ENCODE measurements around the gene FBXL7. TPM values are rescaled to one million over a fixed set of nuclear protein-coding genes. Genes with fewer than 3 reads are reported as not detected.
A peak's percentile ranks its signal among the peaks of the same experiment; 100 is the strongest.

Gene FBXL7
- total and polyA plus RNA-seq, 2 donors: 15.3 to 30.3 TPM

DNA sequence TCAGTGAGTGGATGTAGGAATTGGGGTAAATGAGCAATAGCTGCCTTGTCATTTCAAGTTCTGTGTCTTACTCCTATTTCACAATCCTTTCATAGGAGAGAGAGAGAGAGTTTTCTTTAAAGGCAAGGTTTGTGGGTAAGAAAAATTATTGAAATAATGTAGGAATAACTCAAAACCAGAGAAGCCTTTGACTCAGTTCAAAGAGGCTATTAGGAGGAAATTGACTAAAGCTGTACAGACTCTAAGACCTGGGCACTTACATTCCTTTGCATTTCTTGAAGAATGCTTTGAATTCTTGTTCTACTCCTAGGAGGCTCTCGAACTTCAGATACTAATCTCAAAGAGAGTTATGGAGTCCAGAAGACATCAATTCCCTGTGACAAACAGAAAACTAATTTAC lies 257.1 kb downstream of the FBXL7 start:
- 78% methylated on average over 1 of the region's 1 CpG for WGBS
- H3K4me3 ChIP-seq (ENCODE audit: low read depth, low read length): no peak overlapping the region
- H3K4me1 ChIP-seq (ENCODE audit: insufficient read depth): no peaks in the 10 kb centered on the region
- no peak for DNase-seq (ENCODE audit: extremely low spot score)
- no peak overlapping the region for H3K27ac ChIP-seq (ENCODE audit: low read depth)
- H3K36me3 ChIP-seq (ENCODE audit: insufficient read depth): no peaks in the 10 kb centered on the region

DNA sequence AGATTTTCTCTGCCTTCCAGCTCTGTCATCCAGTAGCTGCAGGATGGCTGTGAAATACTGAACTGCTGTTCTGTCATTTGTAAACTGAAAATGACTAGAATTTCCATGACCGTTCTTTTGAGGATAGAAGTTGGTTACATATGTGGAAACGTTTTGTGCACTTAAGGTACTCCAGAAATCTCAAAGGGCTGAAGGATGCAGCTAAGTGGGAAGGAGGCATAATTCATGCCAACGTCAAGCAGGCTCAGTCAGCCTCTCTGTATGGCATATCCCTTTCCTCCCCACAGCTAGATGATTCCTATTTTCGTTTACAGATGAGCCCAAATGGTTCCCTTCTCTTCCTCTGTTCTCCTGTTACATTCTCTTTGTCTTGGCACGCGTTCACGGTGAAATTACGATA lies 257.6 kb downstream of the FBXL7 start:
- 80% methylated on average over 8 of the region's 8 CpGs for WGBS
- H3K4me3 ChIP-seq (ENCODE audit: low read depth, low read length): no peak overlapping the region
- H3K36me3 ChIP-seq (ENCODE audit: insufficient read depth): no peaks in the 10 kb centered on the region
- H3K27ac ChIP-seq (ENCODE audit: low read depth): no peak overlapping the region
- no peaks in the 10 kb centered on the region for H3K4me1 ChIP-seq (ENCODE audit: insufficient read depth)
- no peak for DNase-seq (ENCODE audit: extremely low spot score)

DNA sequence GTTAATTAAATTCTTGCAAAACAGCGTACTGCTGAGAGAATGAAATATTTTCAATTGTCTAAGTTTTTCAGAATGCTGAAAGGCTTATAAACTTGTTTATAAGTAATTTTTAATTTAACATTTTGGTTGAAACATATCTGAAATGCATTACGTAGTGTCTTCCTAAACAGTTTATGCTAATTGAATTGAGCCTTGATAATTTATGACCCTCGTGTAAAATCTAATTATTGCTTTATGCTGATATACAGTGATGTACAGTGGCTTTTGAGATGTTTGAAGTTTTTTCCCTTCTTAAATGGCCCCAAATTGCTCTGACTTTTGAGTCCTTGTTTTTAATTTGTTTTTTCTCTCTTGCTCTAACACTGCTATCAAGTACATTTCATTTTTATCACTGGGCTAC lies 262.7 kb downstream of the FBXL7 start:
- Histone ChIP-seq H3K4me1 (ENCODE audit: insufficient read depth) (no peaks in the 10 kb centered on the region), H3K27ac (ENCODE audit: low read depth) (no peak overlapping the region), H3K36me3 (ENCODE audit: insufficient read depth) (no peaks in the 10 kb centered on the region), H3K4me3 (ENCODE audit: low read depth, low read length) (no peak overlapping the region)
- 76% methylated on average over 3 of the region's 3 CpGs for WGBS
- DNase-seq (ENCODE audit: extremely low spot score): peak; percentile 13

DNA sequence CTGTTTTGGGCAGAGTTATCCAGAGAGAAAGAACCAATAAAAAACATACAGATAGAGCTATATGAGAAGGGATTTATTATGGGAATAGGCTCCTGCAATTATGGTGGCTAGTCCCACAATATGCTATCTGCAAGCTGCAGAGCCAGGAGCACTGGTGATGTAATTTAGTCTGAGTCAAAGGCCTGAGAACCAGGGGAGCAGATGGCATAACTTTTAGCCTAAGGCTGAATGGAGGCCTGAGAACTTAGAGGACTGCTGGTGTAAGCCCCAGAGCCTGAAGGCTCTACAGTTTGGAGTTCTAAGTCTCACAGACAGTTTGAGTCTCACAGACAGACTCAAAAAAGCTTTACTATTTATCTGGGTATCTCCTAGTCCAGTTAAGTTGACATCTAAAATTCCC lies 263.8 kb downstream of the FBXL7 start:
- no peaks in the 10 kb centered on the region for H3K36me3 ChIP-seq (ENCODE audit: insufficient read depth)
- no peaks in the 10 kb centered on the region for H3K4me1 ChIP-seq (ENCODE audit: insufficient read depth)
- H3K27ac ChIP-seq (ENCODE audit: low read depth): no peak overlapping the region
- H3K4me3 ChIP-seq (ENCODE audit: low read depth, low read length): no peak overlapping the region
- DNase-seq (ENCODE audit: extremely low spot score): no peak

DNA sequence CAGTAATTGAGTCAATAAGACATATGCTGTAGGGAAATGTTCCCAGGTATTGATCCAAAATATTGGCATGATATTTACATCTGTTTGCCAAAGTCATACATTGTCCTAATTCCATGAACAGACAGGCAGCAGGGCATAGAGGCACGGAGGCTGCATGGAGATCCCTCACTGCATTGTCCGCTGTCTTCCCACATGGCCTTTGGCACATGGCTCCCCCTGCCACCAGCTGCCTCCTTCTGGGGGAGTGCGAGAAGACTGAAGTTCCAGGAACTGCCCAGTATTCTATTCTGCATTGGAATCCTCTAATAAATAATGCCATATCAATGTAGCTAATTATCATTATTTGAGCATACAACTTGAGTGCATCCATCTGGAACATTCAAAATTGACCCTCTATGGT lies 269.0 kb downstream of the FBXL7 start:
- Histone ChIP-seq H3K36me3 (ENCODE audit: insufficient read depth) (no peaks in the 10 kb centered on the region), H3K27ac (ENCODE audit: low read depth) (no peak overlapping the region), H3K4me3 (ENCODE audit: low read depth, low read length) (no peak overlapping the region), H3K4me1 (ENCODE audit: insufficient read depth) (no peaks in the 10 kb centered on the region)
- DNase-seq (ENCODE audit: extremely low spot score): no peak
- 94% methylated on average over 3 of the region's 3 CpGs for WGBS

DNA sequence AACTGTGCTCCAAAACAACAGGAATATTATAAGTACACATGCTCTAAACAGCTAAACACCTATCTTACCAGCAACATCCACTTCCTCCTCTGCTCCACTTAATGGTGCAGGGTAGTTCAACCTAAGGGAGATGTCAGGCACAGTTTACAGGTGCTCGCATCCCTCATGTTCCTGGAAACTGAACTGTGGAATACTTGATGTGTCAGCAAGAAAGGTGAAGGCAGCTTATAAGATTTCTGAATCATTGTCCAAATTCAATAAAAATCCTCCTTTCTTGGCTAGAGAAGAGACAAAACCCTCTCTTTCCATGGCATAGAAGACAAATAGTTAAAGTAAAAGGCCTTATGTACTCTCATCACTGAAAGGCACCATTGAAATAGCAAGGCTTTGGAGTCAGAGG lies 272.2 kb downstream of the FBXL7 start:
- 95% methylated on average over 1 of the region's 1 CpG for WGBS
- Histone ChIP-seq H3K4me3 (ENCODE audit: low read depth, low read length) (no peak overlapping the region), H3K27ac (ENCODE audit: low read depth) (no peak overlapping the region), H3K36me3 (ENCODE audit: insufficient read depth) (no peaks in the 10 kb centered on the region), H3K4me1 (ENCODE audit: insufficient read depth) (no peaks in the 10 kb centered on the region)
- no peak for DNase-seq (ENCODE audit: extremely low spot score)

DNA sequence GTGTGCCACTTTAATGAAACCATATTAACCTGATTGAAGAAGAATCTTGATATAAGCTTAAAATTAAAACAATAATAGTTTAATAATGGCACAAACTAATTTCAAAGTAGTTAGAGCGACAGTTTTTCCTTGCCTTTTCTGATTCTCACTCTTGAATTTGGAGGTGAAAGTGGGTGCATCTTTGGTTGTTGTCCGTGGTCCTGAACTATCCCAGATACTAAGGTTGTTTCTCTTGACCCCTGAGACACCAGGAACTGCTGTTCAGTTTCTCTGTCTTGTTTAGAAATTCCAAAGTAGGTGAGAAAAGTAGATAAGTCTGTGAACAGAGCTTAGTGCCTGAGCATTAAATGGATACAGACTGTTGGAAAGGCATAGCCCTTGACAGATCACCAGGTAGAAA lies 274.7 kb downstream of the FBXL7 start:
- Histone ChIP-seq H3K4me1 (ENCODE audit: insufficient read depth) (no peaks in the 10 kb centered on the region), H3K4me3 (ENCODE audit: low read depth, low read length) (no peak overlapping the region), H3K36me3 (ENCODE audit: insufficient read depth) (no peaks in the 10 kb centered on the region), H3K27ac (ENCODE audit: low read depth) (no peak overlapping the region)
- DNase-seq (ENCODE audit: extremely low spot score): no peak
- 77% methylated on average over 2 of the region's 2 CpGs for WGBS

DNA sequence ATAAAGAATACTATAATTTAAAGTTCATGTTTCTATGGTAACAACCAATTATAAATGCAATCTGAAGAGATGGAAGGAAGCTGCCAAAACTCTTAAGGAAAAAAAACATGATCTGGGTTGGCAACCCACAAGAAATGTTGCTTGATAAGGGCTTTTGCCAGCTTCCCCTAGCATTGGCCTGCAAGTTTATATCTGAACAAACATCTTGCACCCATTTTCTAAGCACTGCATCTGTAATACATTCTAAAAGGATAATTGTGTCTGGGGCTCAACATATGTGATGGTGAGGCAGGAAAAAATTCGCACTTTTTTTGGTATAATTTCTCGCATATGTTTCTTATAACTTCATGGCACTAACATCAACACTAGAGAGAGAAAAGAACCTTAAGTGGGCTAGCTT lies 276.4 kb downstream of the FBXL7 start:
- Histone ChIP-seq H3K4me3 (ENCODE audit: low read depth, low read length) (no peak overlapping the region), H3K4me1 (ENCODE audit: insufficient read depth) (no peaks in the 10 kb centered on the region), H3K27ac (ENCODE audit: low read depth) (no peak overlapping the region), H3K36me3 (ENCODE audit: insufficient read depth) (no peaks in the 10 kb centered on the region)
- WGBS: 90% methylated on average over 2 of the region's 2 CpGs
- DNase-seq (ENCODE audit: extremely low spot score): no peak

DNA sequence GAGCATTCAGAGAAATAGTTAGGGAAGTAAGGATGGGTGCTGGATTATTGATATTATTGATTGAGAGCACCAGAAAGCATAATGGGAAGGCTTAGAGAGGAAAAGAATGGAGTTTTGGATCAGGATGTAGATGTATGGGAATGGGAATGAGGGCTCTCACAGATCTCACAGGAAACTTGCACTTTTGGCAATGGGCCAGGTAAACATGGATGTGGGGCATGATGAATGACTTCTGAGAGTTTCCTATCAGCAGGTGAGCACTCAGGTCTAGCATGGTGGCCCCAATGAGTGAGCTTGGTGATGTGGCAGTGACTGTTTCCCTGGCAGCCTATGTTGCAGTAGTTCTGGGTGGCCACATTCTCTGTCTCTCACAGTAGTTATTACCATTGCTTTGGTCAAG lies 283.8 kb downstream of the FBXL7 start:
- H3K36me3 ChIP-seq (ENCODE audit: insufficient read depth): no peaks in the 10 kb centered on the region
- H3K27ac ChIP-seq (ENCODE audit: low read depth): no peak overlapping the region
- no peak for DNase-seq (ENCODE audit: extremely low spot score)

DNA sequence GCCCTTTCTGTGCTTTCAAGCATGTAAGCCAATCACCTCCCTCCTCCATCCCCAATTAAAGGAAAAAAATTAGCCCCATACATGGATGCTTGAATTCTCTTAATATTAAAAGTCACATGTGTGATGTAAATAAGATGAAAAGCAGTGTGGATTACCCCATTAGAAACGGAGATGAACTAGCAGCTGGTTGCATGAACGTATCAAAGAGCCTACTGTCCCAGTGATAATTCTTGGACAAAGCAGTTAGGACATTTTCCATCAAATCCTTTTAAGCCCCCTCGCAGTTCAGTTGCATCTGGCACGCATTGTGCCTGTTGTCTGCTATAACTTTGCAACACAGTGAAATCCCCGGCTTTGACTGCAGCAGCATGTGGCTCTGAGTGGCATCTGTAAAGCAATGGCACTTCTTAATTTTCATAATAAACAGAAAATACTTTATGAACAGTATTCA lies 285.6 kb downstream of the FBXL7 start:
- Histone ChIP-seq H3K27ac (ENCODE audit: low read depth) (no peak overlapping the region), H3K4me3 (ENCODE audit: low read depth, low read length) (no peak overlapping the region), H3K36me3 (ENCODE audit: insufficient read depth) (no peaks in the 10 kb centered on the region), H3K4me1 (ENCODE audit: insufficient read depth) (no peaks in the 10 kb centered on the region)
- WGBS: 67% methylated on average over 5 of the region's 5 CpGs
- DNase-seq (ENCODE audit: extremely low spot score): no peak

More for the DNA sequence above, 283.8 kb downstream of the FBXL7 start:
- Histone ChIP-seq H3K4me3 (ENCODE audit: low read depth, low read length) (no peak overlapping the region), H3K4me1 (ENCODE audit: insufficient read depth) (no peaks in the 10 kb centered on the region)

DNA sequence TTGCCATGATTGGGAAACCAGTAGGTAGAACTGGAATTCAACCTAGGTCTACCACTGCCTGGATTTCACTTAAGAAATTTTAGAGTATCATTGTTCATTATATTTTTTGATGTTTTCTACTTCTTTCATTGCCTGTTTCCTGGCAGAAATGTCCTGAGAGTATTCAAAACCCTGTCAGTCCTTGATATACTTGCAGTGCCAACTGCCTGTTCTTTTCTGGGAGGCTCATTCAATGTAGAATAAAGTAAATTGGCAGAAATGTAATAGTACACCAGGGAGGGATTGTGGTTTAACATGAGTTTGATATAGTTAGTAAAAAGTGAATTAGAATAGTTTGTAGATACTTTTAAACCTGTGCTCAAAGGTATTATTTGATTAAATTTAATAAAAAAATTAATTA lies 286.3 kb downstream of the FBXL7 start:
- no peak overlapping the region for H3K27ac ChIP-seq (ENCODE audit: low read depth)
- no peak for DNase-seq (ENCODE audit: extremely low spot score)
- no peaks in the 10 kb centered on the region for H3K36me3 ChIP-seq (ENCODE audit: insufficient read depth)
- H3K4me3 ChIP-seq (ENCODE audit: low read depth, low read length): no peak overlapping the region
- no peaks in the 10 kb centered on the region for H3K4me1 ChIP-seq (ENCODE audit: insufficient read depth)

DNA sequence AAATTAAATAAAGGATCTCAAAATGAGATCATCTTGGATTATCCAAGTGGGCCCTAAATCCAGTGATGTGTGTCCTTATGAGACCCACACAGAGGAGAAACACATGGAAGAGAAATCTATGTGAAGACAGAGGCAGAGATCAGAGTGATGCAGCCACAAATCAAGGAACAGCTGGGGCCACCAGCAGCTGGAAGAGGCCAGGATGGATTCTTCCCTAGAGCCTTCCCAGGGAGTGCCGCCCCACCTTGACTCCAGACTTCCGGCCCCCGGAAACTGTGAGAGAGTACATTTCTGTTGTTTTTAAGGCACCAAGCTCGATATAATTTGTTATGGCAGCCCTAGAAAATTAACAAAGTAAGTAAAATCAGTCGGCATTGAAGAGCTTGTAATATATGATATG lies 286.9 kb downstream of the FBXL7 start:
- Histone ChIP-seq H3K36me3 (ENCODE audit: insufficient read depth) (no peaks in the 10 kb centered on the region), H3K4me1 (ENCODE audit: insufficient read depth) (no peaks in the 10 kb centered on the region), H3K4me3 (ENCODE audit: low read depth, low read length) (no peak overlapping the region), H3K27ac (ENCODE audit: low read depth) (no peak overlapping the region)
- no peak for DNase-seq (ENCODE audit: extremely low spot score)
- WGBS: 77% methylated on average over 5 of the region's 5 CpGs

DNA sequence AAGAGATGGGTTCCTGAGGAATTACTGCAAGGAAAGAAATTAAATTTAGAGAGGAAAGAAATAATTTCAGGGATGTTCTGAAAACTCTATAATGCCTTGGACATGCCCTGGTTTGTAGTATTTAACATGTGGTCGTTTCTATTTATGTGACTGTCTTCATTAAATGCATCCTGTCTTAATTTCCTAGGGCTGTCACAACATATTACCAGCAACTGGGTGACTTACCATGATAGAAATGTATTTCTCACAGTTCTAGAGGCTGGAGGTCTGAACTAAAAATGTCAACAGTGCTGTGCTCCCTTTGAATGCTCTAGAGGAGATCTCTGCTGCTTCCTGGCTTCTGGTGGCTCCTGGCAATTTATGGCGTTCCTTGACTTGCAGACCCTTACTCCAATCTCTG lies 287.7 kb downstream of the FBXL7 start:
- WGBS: 81% methylated on average over 2 of the region's 2 CpGs
- no peaks in the 10 kb centered on the region for H3K36me3 ChIP-seq (ENCODE audit: insufficient read depth)
- no peak overlapping the region for H3K27ac ChIP-seq (ENCODE audit: low read depth)
- no peaks in the 10 kb centered on the region for H3K4me1 ChIP-seq (ENCODE audit: insufficient read depth)
- H3K4me3 ChIP-seq (ENCODE audit: low read depth, low read length): no peak overlapping the region
- no peak for DNase-seq (ENCODE audit: extremely low spot score)

DNA sequence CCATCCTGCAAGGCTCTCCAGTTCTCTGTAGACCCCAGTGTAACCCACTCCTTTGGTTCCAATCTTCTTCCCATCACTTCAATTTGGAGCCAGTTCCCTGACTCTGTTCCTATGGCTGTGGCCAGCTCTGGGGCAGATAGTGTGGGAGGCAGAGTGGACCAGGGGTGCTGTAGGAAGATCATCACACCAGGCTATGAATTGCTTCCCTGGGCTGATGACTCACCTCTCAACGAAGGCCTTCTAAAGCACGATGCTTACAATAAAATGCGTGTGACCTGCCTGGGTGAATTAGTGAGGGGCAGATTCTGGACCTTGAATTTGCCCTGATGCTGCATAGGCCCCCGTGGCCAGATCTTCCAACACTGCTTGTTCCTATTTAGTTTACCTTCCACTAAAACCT lies 289.7 kb downstream of the FBXL7 start:
- H3K4me1 ChIP-seq (ENCODE audit: insufficient read depth): no peaks in the 10 kb centered on the region
- no peak overlapping the region for H3K27ac ChIP-seq (ENCODE audit: low read depth)
- DNase-seq (ENCODE audit: extremely low spot score): no peak
- WGBS: 73% methylated on average over 4 of the region's 4 CpGs
- no peak overlapping the region for H3K4me3 ChIP-seq (ENCODE audit: low read depth, low read length)
- no peaks in the 10 kb centered on the region for H3K36me3 ChIP-seq (ENCODE audit: insufficient read depth)

DNA sequence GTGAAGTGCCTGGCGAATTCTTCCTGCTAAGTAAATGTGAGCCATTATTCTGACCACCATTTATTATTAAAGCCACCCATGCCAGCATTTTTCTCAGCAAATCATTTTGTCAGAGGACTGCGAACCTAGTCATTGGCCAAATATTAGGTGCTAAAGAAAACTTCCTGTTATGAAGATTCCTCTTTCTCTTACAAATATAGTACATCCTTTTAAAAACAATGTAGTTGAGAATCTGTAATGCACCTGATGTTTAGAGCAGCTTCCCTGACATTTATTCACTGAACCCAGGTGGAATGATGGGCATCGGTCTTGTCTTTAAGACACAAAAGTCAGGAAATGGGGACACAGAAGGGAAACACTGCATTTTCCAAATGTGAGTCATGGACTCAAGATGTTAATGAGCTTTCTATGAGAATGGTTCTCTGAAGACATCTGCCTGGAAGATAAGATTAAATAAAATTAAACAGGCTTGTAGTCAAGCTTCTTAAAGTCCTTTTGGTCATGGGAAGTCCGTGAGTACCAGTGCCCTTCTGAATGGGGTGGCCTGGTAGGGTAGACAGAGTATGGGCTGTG lies 290.6 kb downstream of the FBXL7 start:
- Histone ChIP-seq H3K4me1 (ENCODE audit: insufficient read depth) (peaks cover 2% of the 10 kb centered on the region), H3K36me3 (ENCODE audit: insufficient read depth) (no peaks in the 10 kb centered on the region), H3K4me3 (ENCODE audit: low read depth, low read length) (no peak overlapping the region), H3K27ac (ENCODE audit: low read depth) (no peak overlapping the region)
- 86% methylated on average over 4 of the region's 4 CpGs for WGBS
- no peak for DNase-seq (ENCODE audit: extremely low spot score)
